HG03571 (cell line): Measurements from ENCODE around the gene ANK3.

Experiments
- ATAC-seq: cut with Tn5 transposase; IDR thresholded peaks from one replicate; pipeline ENCODE4 v1.9.1; 2021; ENCODE audit not compliant: unreplicated experiment

ANK3 gene

DNA sequence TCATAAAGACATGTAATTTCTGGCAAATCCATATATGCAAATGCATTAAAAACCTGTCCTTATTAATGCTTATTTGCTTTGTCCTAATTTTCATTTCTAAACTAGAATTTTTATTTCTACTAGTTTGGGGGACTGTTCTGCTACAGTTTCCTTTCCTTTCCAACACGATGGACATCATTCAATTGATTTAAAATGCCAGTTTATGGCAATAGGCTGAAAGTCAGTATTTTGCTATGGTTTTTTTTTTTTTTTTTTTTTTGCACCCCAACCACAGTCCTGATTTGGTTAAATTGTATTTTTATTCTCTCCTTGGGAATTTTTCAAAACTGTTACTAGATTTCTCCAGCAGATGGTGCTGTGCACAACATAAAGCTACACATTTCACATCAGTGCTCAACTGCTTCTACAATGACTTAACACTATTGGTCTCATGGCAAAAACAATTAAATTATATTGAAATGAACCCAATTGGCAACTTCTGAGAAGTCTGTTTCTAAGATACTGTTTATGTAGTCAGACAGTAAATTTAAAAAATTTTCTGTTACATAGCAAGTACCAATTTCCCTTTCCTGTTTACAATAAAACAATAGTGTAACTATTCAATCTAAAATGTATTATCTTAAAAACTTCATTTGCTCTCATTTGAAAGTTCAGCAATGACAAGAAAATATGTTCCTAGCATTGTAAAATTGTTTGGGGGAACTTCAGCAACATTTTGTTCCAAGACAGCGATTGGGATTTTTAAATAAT is 289.5 kb downstream of the ANK3 start:
- no peak for ATAC-seq

DNA sequence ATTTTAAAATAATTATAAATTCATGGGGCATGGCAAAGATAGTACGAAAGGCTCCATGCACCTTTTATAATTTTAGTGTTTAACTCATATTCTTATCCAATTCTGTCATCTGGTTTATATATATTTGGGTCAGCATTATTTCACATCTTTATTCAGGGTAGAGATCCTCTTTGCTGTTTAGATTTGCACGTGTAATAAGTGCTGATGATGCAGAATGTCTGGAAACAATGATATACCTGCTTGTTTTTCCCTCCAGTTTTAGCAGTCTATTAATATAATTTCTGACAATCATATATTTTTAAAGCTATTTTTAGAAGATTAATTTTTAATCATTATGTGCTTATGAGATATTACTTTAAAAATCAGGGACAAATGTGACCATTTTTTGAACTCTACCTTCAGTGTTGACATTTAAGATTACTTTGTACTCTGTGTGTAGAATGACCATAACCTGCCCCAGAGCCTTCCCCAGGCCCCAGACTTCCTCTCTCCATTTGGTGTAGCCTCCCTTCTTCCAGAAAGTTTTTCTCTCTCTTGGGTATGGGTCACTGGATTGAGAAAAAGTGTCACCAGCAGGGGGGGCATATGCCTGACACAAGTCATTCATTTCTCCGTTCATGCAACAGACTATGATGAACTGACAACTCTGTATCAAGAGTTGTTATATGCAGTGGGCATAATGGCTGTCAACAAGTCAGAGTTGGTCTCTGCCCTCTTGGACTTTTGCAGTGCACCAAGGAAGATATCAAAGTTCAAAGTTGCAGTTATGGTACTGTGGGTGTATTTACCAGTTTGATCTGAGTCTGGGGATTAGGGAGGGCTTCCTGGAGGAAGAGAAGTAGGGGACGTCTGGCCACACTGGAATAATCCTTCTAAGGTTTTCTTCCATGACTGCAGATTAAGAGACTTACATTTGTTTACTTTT is 290.7 kb downstream of the ANK3 start:
- no peak for ATAC-seq

DNA sequence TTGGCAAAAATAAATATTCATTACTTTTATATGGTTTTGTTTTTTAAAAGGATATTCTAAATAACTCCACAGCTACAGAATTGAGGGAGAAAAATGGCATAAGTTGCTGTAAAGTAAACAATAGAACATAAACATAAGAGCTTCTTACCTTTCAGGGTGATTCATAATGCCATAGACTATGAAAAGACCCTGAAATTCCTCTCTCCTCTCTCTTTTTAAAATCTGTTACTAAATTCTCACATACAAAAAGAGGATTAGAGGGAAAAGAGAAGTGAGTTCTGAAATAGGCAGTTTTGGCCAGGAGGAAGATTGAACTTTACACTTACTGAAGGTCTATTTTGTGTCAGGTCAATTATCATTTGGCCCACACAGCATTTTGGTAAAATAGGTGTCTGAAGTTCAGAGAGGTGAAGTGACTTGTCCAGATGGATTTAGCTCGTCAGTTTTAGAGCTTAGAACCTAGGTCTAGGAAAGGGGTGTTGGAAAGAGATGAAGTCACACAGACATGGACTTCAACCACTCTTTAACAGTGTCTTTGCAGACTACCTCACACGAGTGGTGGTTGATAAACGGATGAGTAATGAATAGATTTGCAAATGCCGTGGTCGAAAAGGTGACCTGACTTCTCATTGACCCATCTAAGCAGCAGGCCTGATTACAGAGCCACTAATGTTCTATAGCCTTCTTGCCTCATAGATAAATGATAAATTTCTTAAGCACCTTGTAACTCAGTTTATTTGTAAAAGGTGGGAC is 292.7 kb downstream of the ANK3 start:
- ATAC-seq: peak; percentile 75

DNA sequence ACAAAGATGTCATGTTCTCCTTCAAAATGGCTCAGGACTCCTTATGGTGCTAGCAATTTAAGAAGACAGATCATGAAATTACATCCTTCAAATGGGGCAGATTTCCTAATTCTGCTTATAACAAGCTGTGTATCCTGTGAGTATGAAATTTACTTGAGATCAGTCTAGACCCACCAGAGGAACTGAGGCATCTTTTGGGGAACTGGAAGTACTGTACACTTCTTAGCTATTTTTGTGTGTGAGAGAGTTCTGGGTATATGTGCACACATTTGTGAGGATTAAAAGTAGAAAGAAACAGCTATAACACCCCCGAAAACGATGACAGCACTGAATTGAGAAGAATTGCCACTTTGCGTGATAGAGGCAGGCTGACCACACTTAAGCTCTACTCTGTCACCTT is 296.4 kb downstream of the ANK3 start:
- no peak for ATAC-seq

DNA sequence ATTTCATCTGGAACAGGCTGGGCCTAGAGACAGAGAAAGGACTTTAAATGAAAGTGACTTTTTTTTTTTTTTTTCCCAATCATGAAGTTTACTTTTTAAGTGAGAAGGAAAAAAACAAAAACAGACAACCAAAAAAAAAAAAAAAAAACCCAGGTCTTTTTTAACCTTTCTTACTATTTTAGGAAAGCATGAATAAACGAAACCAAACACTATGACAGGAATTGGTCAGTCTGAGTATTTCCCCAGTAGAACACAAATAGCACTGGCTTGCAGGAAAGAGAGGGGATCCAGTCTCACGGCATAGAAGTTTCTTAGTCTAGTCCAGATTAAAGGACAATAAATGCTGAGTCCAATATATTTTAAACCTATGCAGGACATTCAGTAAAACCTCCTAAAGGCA is 302.8 kb downstream of the ANK3 start:
- ATAC-seq: peak; percentile 65

DNA sequence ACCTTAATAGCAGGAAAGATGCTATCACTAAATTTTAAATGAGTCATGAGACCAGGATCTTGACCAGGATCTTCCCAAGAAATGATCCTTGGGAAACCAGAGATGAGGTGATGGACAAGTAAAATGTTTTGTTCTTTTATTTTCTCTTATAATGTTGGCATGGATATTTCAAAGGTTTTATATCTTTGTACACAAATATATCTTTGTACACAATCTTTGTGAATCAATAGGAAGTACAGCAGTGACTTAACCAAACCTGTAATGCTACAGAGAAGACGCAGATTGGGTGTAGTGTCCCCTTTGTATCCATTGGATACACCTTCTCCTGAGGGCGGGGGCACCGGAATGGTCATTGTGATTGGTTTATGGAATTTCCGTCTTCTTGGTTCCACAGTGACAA is 303.3 kb downstream of the ANK3 start:
- ATAC-seq: no peak

DNA sequence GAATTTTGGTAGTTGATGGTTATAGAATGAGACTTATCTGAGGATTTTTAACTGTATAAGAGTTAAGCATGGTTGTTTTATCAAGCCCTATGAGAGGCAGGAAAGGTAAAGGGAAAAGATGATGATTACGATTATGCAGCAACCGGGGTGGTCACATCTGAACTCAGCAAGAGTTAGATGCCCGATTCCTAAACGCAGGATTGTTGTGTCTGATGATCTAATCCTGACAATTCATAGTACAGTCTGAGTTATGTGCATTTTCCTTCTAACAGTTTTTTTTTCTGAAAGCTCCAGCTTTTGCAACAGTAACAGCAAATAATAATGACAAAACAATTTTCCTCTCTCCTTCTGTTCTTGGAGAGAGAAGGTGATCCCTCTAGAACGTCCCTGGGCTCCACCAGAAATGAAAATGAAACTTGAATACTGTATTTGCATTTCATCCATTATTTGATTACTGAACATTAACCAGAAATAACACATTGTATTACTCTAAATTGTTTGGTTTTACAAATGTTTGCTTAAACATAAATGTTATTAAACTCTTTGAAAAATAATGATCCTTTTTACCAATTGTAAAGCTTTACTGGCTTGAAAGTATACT is 306.8 kb downstream of the ANK3 start:
- ATAC-seq: no peak

DNA sequence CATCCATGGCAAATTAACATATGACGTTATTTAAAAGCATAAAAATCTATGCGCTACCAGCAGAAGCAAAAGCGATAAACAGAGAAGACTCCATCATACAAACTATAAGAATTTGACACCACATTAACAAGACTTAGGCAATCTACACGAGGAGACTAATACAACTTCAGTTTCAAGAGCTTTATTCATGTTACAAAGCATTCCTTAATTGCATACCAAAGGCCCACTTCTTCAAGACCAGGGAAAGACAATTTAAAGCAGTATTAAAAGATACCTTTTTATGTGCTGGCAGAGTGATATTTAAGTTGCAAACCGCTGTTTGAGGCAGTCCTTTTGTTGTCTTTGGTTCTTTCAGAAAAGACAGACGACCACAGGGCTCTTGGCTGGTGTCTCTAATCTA is 307.3 kb downstream of the ANK3 start:
- ATAC-seq: no peak

DNA sequence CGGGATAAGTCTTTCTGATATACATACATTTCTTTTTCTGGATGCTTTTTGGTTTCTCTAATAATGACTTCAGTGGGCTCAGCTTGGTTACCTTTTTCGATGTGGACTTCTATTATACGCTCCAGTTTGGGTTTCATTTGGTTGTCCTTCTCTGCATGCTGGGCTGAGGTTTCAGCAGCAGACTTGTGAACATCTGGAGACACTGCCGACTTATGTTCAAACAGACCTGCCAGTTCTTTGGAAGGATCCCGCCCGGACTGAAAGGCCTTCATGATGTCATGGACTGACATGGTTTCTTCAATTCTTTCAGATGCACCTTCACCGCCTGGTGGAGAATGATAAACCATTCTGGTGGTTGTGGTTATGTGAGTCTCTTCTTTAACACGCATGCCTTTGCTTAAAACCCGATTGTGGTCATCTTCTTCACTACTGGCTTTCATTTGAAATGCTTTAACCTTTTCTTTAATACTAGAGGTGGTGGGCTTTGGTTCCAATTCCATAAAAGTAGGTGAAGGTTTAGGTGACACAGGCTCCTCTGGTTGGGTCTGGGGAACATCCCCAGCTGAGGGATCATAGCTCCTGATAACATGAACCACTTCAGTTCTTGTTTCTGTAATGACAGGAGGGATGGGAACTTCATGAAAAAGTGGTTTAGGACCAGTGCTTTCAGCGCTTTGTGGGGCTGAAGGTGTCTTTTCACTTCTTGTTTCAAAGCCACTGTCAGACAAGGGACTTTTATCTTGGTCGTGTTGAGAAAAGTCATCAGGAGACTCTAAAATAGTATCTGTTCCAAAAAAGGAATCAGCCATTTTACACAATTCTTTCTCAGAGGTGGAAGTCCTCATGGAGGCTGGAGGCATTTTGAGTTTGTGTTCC is 315.7 kb downstream of the ANK3 start:
- ATAC-seq: peak; percentile 94

DNA sequence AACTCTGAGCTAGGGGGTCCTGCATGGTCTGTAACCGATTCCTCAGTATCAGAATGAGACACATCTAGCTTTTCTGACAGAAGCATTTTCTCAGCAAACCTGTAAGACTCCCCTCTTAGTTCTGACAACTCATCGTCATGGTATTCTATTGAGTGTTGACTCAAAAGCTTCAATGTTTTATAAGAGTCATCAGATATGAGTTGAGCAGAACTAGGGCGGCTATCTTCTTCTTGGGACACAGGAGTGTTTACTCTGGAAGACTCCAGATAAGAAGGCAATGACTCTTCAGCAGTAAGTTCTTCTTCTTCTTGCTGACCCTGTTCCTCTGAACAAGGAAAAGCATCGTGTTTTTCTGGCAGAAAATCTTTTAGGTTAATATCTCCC is 316.3 kb downstream of the ANK3 start:
- ATAC-seq: no peak

DNA sequence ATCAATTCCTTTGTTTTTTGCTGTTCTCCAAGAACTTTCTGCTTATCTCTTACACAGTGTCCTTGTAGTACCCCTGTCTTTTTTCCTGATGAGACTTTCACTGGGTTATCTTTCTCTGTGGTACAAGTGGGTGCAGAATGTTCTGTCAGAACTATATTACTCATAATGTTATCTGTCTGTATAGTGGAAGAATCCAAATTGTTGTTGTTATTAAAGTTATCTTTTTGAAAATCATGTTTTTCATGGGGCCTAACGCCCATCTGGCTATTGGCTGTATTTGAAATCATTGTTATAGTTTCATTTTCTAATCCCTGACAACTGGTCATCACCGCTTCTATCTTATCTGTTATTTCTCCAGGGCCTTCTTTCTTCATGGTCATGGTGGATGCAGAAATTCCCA is 320.4 kb downstream of the ANK3 start:
- ATAC-seq: no peak

DNA sequence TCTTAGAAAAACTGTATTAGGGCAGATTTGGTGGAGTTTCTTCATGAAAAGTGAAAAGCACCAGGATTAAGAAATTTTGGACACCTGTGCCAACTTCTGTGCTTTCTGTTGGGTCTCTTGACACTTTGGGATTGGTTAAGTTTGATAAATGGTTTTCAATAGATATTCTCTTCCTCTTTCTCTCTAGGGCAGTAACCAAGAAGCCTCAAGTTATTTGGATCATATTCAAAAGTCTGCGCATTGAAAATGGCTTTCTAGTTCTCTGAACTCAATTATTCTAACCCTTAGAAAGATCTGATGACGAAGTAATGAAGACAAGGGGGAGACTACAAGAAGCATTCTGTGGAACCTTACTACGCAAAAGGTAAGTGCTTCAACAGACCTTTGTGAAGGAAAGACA is 339.3 kb downstream of the ANK3 start:
- ATAC-seq: no peak

DNA sequence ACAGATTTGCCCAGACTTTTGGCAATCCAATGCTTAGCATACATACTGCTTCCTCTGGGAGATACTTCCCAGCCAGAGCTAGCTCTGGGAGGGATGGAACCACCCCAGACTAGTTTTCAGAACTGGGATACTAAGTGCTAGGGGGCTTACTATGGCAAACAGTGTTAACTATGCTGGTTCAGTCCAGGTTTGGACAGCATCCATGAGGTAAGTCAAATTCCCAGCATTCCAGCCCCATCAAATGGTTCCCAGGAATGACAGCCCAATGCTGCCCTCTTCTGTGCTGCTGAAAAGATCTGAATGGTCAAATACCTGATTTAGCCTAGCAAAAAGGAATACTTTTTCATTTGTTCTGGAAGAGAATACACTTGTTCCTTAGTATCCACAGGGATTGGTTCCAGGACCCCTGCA is 341.6 kb downstream of the ANK3 start:
- ATAC-seq: no peak

DNA sequence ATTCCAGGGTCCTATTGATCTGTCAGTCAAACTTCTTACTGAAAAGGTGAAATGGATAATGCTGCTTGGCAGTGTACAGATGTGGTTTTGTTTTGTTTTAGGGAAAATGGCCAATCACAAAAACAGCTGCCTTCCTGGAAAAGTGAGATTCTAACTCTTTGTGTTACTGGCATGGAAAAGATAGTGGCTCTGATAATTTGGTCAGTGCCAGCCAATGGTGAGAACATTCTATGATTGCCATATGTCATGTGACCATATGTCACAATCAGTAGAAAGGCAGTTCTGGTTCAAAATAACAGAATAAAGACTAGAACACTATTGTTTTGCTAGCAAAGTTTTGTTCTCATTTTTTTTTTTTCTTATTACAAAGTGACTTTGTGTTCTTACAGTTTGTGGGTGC is 344.1 kb downstream of the ANK3 start:
- no peak for ATAC-seq

DNA sequence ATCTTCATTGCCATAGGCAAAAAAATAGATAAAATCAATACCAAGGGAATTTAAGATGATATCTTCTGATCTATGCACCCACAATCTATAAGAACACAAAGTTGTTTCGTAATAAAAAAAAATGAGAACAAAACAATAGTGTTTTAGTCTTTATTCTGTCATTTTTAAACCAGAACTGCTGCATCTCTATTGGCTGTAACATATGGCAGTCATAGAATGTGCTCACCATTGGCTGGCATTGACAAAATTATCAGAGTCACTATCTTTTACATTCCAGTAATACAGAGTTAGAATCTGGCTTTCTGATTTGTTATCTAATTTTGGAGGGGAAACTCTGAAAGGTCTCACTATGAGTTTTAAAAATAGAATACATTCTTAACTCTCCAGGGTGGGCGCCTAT is 344.7 kb downstream of the ANK3 start:
- no peak for ATAC-seq

DNA sequence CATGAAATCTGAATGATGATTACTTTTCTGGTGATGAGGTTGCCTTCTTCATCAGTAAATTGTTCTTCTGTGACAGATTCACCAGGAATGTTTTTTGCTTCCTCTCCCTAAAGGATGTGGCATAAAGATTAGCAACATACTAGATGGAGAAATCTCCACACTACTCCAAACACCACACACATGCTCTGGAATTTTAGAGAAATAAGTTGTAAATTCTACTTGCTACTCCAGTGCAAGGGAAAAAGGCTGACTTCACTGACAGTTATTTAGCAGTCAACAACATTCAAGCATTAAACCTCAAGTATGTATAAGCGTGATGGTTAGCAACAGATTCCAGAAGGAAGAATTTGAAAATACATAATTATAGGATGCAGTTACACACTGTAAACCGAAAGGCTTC is 345.4 kb downstream of the ANK3 start:
- no peak for ATAC-seq

DNA sequence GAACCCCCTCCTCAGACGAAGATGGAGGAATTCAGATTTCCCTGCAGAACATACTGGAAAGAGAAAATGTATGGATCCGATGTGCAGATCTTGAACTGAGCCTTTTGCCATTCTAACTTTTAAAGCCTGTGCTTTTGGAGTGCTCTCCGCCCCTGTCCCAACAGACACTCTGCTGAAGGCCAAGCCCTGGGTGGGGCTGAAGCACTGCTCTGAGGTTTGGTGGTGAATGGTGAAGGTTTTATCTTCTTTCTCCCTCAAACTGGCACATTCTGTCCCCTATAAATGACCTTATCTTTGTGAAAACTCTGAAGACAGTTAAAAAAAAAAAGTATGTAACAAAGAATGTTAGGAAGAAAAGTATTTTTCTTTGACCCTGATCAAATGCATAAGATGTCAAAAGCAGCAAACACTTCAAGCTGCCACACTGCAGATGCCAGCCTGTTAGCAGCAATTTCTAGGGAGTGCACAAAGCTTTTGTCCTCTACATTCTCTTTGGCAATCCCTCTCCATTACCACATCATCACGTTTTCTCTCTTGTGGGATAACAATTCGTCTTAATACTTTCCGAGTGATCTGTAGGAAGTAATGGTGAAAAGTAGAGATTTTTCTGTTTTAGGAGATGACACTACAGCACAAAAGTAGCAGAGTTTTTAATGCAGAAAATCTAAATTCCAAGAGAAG is 346.0 kb downstream of the ANK3 start:
- no peak for ATAC-seq

DNA sequence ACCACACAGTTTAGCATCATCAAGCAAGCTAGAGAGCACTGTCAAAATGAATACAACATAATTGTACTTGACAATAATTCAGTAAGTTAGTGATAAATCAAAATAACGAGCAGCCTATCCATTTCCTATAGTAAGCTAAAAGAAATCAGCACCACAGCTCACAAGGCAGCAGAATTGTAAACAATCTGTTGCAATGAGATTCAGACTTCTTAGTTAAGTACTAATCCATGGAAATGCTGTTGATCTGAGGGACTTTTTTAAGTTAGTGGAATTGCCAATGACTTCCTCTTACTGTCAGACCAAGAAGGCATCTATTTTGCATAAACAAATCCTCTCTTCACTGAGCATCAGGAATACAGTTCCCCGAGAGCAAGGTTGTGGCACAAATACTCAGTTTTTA is 346.8 kb downstream of the ANK3 start:
- no peak for ATAC-seq

DNA sequence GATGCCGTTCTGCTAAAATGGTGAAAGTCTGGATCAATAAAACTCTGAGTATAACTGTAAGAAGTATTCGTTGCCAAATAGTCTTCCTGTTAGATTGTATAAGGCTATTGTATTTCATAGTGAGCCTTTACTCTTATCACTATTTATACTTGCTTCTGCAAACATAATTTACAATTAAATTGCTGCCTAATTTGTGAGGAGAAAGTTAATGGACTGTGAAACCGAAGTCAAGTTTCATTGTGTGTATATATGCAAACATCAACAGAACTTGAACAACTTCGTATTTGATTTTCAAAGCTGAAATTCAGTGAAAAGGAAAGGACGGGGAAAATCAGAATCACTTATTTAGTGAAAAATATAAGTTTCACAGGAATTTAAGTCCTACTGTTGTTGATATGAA is 347.4 kb downstream of the ANK3 start:
- ATAC-seq: no peak
